ENCODE data around the gene HSPD1.
"Not testable (repeated sequence)": the region's sequence is repeated elsewhere in the genome, so short reads cannot be mapped to it uniquely, and the experiment has no call there.

HSPD1 gene

DNA sequence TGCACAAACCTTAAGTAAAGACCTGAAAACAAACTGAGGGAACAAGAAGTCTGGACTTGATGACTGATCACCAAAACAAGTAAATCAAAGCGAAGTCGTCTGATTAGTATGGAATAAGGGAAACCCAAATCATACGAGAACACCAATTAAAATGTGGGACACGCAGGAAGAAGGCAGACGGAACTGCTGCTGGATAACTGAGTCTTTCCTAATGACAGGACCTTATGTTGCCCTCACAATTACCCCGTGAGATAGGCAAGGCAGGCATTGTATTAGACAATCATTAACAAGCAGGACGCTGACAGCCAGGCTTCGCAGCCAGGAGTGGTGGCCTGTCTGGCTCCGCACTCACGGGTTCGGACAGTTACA, 46.9 kb downstream of the HSPD1 start:
- H3K79me1 ChIP-seq (replicated peaks; ENCODE audit: low read length, poor library complexity, severe bottlenecking), result peaks cover 2% of the 10 kb centered on the region
- H4K8ac ChIP-seq (ENCODE audit: low read length), result peak overlapping the region; percentile 94
- 18% methylated on average over 11 of the region's 11 CpGs for WGBS
- peak overlapping the region; percentile 93 for H2AFZ ChIP-seq (ENCODE audit: low read depth, low read length)
- no peak for DNase-seq
- peak overlapping the region; percentile 62 to 84 for H3K4me3 ChIP-seq (ENCODE audit: insufficient read depth in 1 of 2, low read depth in 1 of 2, low read length in 2 of 2)
- peak overlapping the region in 1 of 2 experiments; percentile 83 for H2BK12ac ChIP-seq (ENCODE audit: low read length in 2 of 2)
- H2AK5ac ChIP-seq (ENCODE audit: low read length, severe bottlenecking), result no peak overlapping the region
- H2BK120ac ChIP-seq (ENCODE audit: low read depth, low read length), result no peak overlapping the region
- peak overlapping the region; percentile 71 to 85 for H3K4ac ChIP-seq (ENCODE audit: low read depth in 1 of 2, low read length in 2 of 2)
- peak overlapping the region; percentile 88 for H4K91ac ChIP-seq (ENCODE audit: low read length)
- H3K4me1 ChIP-seq (ENCODE audit: control insufficient read depth, insufficient read depth, low read depth, low read length), result peaks cover 5% of the 10 kb centered on the region
- peak overlapping the region in 1 of 2 experiments; percentile 95 for H3K14ac ChIP-seq (ENCODE audit: low read length in 2 of 2)
- peak overlapping the region; percentile 8 for H2BK15ac ChIP-seq (ENCODE audit: low read depth, poor library complexity, severe bottlenecking)
- peak overlapping the region; percentile 15 for H2BK5ac ChIP-seq (ENCODE audit: low read depth, low read length, poor library complexity, severe bottlenecking)
- peak overlapping the region; percentile 78 to 85 for H3K18ac ChIP-seq (ENCODE audit: low read depth in 1 of 2, low read length in 2 of 2)
- peak overlapping the region; percentile 91 for H3K27ac ChIP-seq (ENCODE audit: low read length, poor library complexity, severe bottlenecking)
- H3K23ac ChIP-seq (ENCODE audit: low read length in 2 of 2), result peak overlapping the region in 1 of 2 experiments; percentile 17
- H3K4me2 ChIP-seq (ENCODE audit: low read length, poor library complexity, severe bottlenecking), result peak overlapping the region; percentile 73
- H3K36me3 ChIP-seq (ENCODE audit: control insufficient read depth in 1 of 2, insufficient read depth in 2 of 2, low read depth in 1 of 2, low read length in 2 of 2), result peaks cover 0 to 3% of the 10 kb centered on the region in 2 experiments
- peak overlapping the region; percentile 99 for H3K9ac ChIP-seq (ENCODE audit: low read length)
- H3K9me3 ChIP-seq (ENCODE audit: control insufficient read depth, low read length), result no peaks in the 10 kb centered on the region
- H3K27me3 ChIP-seq (ENCODE audit: control insufficient read depth in 1 of 2, insufficient read depth in 1 of 2, low read length in 2 of 2), result no peaks in the 10 kb centered on the region

DNA sequence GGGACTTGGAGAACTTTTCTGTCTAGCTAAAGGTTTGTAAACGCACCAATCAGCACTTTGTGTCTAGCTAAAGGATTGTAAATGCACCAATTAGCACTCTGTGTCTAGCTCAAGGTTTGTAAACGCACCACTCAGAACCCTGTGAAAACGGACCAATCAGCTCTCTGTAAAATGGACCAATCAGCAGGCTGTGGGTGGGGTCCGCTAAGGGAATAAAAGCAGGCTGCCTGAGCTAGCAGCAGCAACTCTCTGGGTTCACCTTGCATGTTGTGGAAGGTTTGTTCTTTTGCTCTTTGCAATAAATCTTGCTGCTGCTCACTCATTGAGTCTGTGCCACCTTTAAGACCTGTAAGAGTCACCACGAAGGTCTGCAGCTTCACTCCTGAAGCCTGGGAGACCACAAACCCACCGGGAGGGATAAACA, 48.7 kb downstream of the HSPD1 start:
- not testable (repeated sequence) for H2AK5ac ChIP-seq (ENCODE audit: low read length, severe bottlenecking); H3K4me2 ChIP-seq (ENCODE audit: low read length, poor library complexity, severe bottlenecking); H3K9me3 ChIP-seq (ENCODE audit: control insufficient read depth, low read length); H3K79me1 ChIP-seq (replicated peaks; ENCODE audit: low read length, poor library complexity, severe bottlenecking); H3K4ac ChIP-seq (ENCODE audit: low read depth in 1 of 2, low read length in 2 of 2); H3K14ac ChIP-seq (ENCODE audit: low read length in 2 of 2); H3K4me1 ChIP-seq (ENCODE audit: control insufficient read depth, insufficient read depth, low read depth, low read length); H4K8ac ChIP-seq (ENCODE audit: low read length); H3K9ac ChIP-seq (ENCODE audit: low read length); H4K91ac ChIP-seq (ENCODE audit: low read length); H3K18ac ChIP-seq (ENCODE audit: low read depth in 1 of 2, low read length in 2 of 2); H2BK5ac ChIP-seq (ENCODE audit: low read depth, low read length, poor library complexity, severe bottlenecking); H2BK15ac ChIP-seq (ENCODE audit: low read depth, poor library complexity, severe bottlenecking); H2BK120ac ChIP-seq (ENCODE audit: low read depth, low read length); H3K23ac ChIP-seq (ENCODE audit: low read length in 2 of 2); H3K36me3 ChIP-seq (ENCODE audit: control insufficient read depth in 1 of 2, insufficient read depth in 2 of 2, low read depth in 1 of 2, low read length in 2 of 2); H3K4me3 ChIP-seq (ENCODE audit: insufficient read depth in 1 of 2, low read depth in 1 of 2, low read length in 2 of 2); H2AFZ ChIP-seq (ENCODE audit: low read depth, low read length); H3K27ac ChIP-seq (ENCODE audit: low read length, poor library complexity, severe bottlenecking); H2BK12ac ChIP-seq (ENCODE audit: low read length in 2 of 2); H3K27me3 ChIP-seq (ENCODE audit: control insufficient read depth in 1 of 2, insufficient read depth in 1 of 2, low read length in 2 of 2); DNase-seq
- WGBS, result 84% methylated on average over 6 of the region's 6 CpGs

DNA sequence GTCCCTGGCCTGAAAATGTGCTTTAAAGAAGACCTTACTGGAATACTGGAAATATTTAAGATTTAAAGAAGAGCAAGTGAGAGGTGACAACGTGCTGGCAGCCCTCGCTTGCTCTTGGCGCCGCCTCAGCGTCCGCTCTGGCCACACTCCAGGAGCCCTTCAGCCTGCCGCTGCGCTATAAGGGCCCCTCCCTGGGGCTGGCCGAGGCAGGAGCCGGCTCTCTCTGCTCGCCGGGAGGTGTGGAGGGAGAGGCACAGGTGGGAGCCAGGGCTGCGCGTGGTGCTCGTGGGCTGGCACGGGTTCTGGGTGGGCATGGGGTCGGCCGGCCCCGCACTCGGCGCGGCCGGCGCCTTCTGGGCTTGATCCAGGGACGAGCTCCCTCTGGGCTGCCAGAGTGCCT, 49.2 kb downstream of the HSPD1 start:
- no peak overlapping the region for H3K18ac ChIP-seq (ENCODE audit: low read depth in 1 of 2, low read length in 2 of 2)
- H3K9ac ChIP-seq (ENCODE audit: low read length), result no peak overlapping the region
- no peak overlapping the region for H3K27ac ChIP-seq (ENCODE audit: low read length, poor library complexity, severe bottlenecking)
- H2BK12ac ChIP-seq (ENCODE audit: low read length in 2 of 2), result no peak overlapping the region
- H3K4me3 ChIP-seq (ENCODE audit: insufficient read depth in 1 of 2, low read depth in 1 of 2, low read length in 2 of 2), result no peak overlapping the region
- H4K8ac ChIP-seq (ENCODE audit: low read length), result no peak overlapping the region
- 93% methylated on average over 25 of the region's 25 CpGs for WGBS
- H3K4ac ChIP-seq (ENCODE audit: low read depth in 1 of 2, low read length in 2 of 2), result no peak overlapping the region
- peaks cover 3% of the 10 kb centered on the region for H3K4me1 ChIP-seq (ENCODE audit: control insufficient read depth, insufficient read depth, low read depth, low read length)
- no peak overlapping the region for H2BK120ac ChIP-seq (ENCODE audit: low read depth, low read length)
- no peaks in the 10 kb centered on the region for H3K36me3 ChIP-seq (ENCODE audit: control insufficient read depth in 1 of 2, insufficient read depth in 2 of 2, low read depth in 1 of 2, low read length in 2 of 2)
- no peak for DNase-seq
- H2BK15ac ChIP-seq (ENCODE audit: low read depth, poor library complexity, severe bottlenecking), result no peak overlapping the region
- no peak overlapping the region for H2AFZ ChIP-seq (ENCODE audit: low read depth, low read length)
- no peak overlapping the region for H2AK5ac ChIP-seq (ENCODE audit: low read length, severe bottlenecking)
- no peak overlapping the region for H4K91ac ChIP-seq (ENCODE audit: low read length)
- H3K4me2 ChIP-seq (ENCODE audit: low read length, poor library complexity, severe bottlenecking), result no peak overlapping the region
- H3K27me3 ChIP-seq (ENCODE audit: control insufficient read depth in 1 of 2, insufficient read depth in 1 of 2, low read length in 2 of 2), result no peaks in the 10 kb centered on the region
- peaks cover 2% of the 10 kb centered on the region for H3K79me1 ChIP-seq (replicated peaks; ENCODE audit: low read length, poor library complexity, severe bottlenecking)
- H3K14ac ChIP-seq (ENCODE audit: low read length in 2 of 2), result no peak overlapping the region
- H2BK5ac ChIP-seq (ENCODE audit: low read depth, low read length, poor library complexity, severe bottlenecking), result no peak overlapping the region
- no peaks in the 10 kb centered on the region for H3K9me3 ChIP-seq (ENCODE audit: control insufficient read depth, low read length)
- no peak overlapping the region for H3K23ac ChIP-seq (ENCODE audit: low read length in 2 of 2)

DNA sequence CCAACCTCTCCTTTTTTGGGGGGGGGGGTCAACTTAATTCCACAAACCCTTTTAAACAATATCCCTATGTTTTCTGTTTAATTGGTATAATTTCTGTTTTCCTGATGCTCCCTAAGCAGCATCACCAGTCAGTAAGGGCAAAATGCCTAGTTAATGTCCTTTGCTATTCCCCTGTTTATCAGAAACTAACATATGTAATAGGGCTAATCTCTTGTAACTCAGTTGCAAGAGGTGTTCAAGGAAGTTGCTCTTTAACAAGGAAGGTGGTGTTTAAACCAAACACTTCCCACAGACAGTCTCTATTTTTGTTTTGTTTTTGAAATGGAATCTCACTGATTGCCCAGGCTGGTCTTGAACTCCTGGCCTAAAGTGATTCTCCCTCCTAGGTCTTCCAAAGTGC, 52.8 kb downstream of the HSPD1 start:
- Histone ChIP-seq H3K27me3 (ENCODE audit: control insufficient read depth in 1 of 2, insufficient read depth in 1 of 2, low read length in 2 of 2) (no peaks in the 10 kb centered on the region), H2BK5ac (ENCODE audit: low read depth, low read length, poor library complexity, severe bottlenecking) (no peak overlapping the region), H3K4me1 (ENCODE audit: control insufficient read depth, insufficient read depth, low read depth, low read length) (no peaks in the 10 kb centered on the region), H3K4me2 (ENCODE audit: low read length, poor library complexity, severe bottlenecking) (no peak overlapping the region), H4K8ac (ENCODE audit: low read length) (no peak overlapping the region), H2AFZ (ENCODE audit: low read depth, low read length) (no peak overlapping the region), H3K4ac (ENCODE audit: low read depth in 1 of 2, low read length in 2 of 2) (no peak overlapping the region), H3K9ac (ENCODE audit: low read length) (no peak overlapping the region), H2BK120ac (ENCODE audit: low read depth, low read length) (no peak overlapping the region), H3K27ac (ENCODE audit: low read length, poor library complexity, severe bottlenecking) (no peak overlapping the region), H3K4me3 (ENCODE audit: insufficient read depth in 1 of 2, low read depth in 1 of 2, low read length in 2 of 2) (no peak overlapping the region), H2BK12ac (ENCODE audit: low read length in 2 of 2) (no peak overlapping the region), H3K79me1 (replicated peaks; ENCODE audit: low read length, poor library complexity, severe bottlenecking) (peaks cover 2% of the 10 kb centered on the region), H3K36me3 (ENCODE audit: control insufficient read depth in 1 of 2, insufficient read depth in 2 of 2, low read depth in 1 of 2, low read length in 2 of 2) (no peaks in the 10 kb centered on the region), H3K18ac (ENCODE audit: low read depth in 1 of 2, low read length in 2 of 2) (no peak overlapping the region), H3K9me3 (ENCODE audit: control insufficient read depth, low read length) (no peaks in the 10 kb centered on the region), H3K23ac (ENCODE audit: low read length in 2 of 2) (no peak overlapping the region), H2BK15ac (ENCODE audit: low read depth, poor library complexity, severe bottlenecking) (no peak overlapping the region), H2AK5ac (ENCODE audit: low read length, severe bottlenecking) (no peak overlapping the region), H3K14ac (ENCODE audit: low read length in 2 of 2) (no peak overlapping the region), H4K91ac (ENCODE audit: low read length) (no peak overlapping the region)
- DNase-seq, result no peak

Measured in mesenchymal stem cell (in vitro differentiated cells and primary cell).